SH-SY5Y (cell line): Measurements from ENCODE around the gene CELA1.

Source experiments
- GATA2 ChIP-seq: IDR thresholded peaks from 2 replicates; pipeline ENCODE4 v1.6.1; 2011; ENCODE audit warnings: mild to moderate bottlenecking, low read depth, low read length
- GATA3 ChIP-seq: IDR thresholded peaks from 2 replicates; pipeline ENCODE4 v1.6.1; 2011; ENCODE audit warnings: low read depth, mild to moderate bottlenecking, low read length, moderate library complexity

DNA sequence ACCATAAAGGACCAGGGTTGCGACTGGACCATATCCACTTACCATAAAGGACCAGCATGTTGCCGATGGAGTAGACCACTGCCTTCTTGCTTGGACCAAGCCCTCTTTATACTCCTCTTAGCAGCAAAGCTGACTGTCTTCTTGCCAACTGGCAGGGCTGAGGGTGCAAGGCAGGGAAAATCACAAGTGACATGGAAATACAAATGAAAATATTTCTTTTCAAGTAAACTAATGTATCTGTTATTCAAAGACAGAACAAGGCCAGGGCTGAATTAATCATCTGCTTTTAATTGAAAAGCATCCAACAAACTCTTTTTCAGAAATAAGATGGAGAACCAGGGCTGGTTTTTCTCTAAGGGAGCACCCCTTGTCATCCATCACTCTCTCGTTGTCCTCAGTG, at the start of gene CELA1:
- no peak for TF ChIP-seq GATA2
- no peak for TF ChIP-seq GATA3
